ENCODE measurements around the gene HDGFL2.

DNA sequence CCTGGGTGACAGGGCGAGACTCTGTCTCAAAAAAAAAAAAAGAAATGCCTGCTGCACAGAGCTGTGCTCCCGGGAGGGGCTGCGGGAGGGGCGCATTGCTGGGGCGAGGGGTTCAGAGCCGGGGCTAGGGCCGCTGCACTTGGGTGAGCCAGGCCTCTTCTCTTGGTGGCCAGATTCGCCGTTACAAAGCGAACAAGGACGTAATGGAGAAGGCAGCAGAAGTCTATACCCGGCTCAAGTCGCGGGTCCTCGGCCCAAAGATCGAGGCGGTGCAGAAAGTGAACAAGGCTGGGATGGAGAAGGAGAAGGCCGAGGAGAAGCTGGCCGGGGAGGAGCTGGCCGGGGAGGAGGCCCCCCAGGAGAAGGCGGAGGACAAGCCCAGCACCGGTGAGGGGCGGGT, 27.2 kb downstream of the HDGFL2 start:
- TF ChIP-seq REST (IDR thresholded peaks at IDR 0.05; ENCODE audit: low read depth) (no peak), ZNF274 (IDR thresholded peaks at IDR 0.05; ENCODE audit: low read depth, low read length) (no peak), POLR2AphosphoS5 (IDR thresholded peaks at IDR 0.05; ENCODE audit: low read depth, low read length) (no peak), EGR1 (IDR thresholded peaks at IDR 0.05; ENCODE audit: low read depth) (no peak), POLR2A (IDR thresholded peaks at IDR 0.05; ENCODE audit: borderline replicate concordance, extremely low read depth, insufficient read depth, insufficient read length) (no peak), SP1 (IDR thresholded peaks at IDR 0.05; ENCODE audit: low read depth) (no peak), CEBPB (IDR thresholded peaks at IDR 0.05; ENCODE audit: low read depth) (no peak), SIN3A (IDR thresholded peaks at IDR 0.05; ENCODE audit: low read depth) (no peak), SRF (IDR thresholded peaks at IDR 0.05; ENCODE audit: low read depth) (no peak), EZH2 (IDR thresholded peaks at IDR 0.05) (no peak), CTCF (IDR thresholded peaks at IDR 0.05 in 2 of 3, conservative IDR thresholded peaks at IDR 0.05 in 1 of 3; ENCODE audit: borderline replicate concordance in 1 of 3, insufficient read depth in 1 of 3, low read depth in 2 of 3, low read length in 2 of 3) (no peak)
